ENCODE data around the gene UBE3C.
"Not testable (repeated sequence)": the region's sequence is repeated elsewhere in the genome, so short reads cannot be mapped to it uniquely, and the experiment has no call there.

UBE3C gene

DNA sequence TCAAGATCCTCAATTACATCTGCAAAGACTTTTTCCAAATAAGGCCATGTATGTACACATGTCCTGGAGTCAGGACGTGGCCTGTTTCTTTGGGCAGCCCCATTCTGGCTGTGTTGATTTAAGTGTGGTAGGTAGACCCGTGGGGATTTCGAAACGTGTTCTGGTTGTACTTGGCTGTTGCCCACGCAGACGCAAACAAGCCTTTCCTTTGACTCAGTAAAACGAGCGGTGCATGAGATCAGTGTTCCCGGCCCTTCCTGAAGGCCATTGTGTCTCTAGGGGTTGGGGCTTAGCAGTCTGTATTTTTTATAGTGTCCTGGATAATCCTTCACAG lies 133.2 kb downstream of the UBE3C start:
- DNase-seq (ENCODE audit: low read depth) = no peak

DNA sequence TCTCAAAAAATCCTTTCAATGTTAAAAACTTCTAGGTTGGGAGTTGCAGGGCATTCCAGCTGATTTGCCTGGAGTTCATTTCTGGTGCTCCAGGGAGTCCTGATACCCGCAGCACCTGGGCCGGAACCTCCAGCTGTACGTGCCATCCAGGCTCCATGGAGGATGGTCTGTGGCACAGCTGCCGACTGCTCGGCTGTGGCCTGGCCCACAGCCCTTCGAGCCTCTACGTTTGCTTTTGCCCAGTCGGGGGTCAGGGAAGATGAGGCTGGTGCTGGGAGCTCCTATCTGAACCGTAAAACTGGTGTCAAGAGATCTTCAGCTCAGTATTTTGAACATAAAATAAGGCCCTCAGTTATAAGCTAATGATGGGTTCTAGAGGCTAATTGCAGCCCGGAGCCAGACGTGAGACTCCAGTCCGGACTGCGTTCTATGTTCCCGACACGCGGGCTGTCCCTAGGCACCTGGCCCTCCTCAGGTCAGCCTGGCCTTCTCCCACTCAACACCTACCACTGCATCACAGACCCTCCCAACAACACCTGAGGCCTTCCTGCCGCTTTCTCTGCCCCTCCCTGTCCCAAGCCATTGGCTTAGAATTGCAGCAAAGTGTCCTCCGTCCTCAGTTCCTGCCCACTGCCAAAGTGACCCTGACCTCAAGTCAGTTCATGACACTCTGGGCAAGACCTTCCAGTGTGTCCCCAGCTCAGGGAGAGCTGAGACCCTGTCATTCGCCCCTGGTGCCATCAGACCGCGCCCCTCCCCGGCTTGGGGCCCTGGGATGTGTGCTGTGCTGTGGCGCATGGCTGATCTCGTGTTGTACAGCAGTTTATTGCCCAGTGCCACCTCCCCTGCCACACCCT lies 133.9 kb downstream of the UBE3C start:
- no peak for DNase-seq (ENCODE audit: low read depth)

DNA sequence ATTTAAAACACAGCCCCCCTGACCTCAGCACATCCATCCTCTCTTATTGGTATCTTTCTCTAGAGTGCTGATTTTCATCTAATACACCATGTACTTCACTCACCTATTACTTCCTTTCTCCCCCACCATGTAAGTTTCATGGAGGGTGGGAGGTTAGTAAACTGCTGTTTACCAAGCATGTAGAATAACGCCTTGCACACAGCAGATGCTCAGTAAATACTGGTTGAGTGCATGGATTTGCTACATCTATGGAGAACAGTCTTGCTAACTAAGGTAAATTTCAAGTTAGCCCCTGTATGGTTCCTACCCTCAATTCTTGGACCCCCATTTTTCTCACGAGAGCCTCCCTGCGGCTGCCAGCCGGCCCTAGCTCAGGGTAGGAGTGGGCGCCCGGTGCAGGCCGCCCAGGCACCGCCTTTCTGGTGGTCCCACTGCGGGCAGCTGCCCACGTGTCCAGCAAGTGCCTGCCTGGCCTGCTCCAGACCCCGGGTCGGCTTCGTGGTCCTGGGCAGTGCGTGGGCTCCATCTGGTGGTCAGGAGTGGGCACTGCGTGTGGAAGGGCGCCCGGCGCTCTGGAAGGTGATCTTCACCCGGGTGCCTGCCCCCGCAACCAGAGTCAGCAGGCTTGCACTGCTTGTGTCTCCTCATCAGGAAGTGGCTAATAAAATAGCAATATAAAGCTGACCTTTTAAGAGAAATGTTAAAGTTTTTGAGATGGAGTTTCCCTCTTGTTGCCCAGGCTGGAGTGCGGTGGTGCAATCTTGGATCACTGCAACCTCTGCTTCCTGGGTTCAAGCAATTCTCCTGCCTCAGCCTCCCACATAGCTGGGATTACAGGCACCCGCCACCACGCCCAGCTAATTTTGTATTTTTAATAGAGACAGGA lies 134.7 kb downstream of the UBE3C start:
- peak; percentile 47 for DNase-seq (ENCODE audit: low read depth)

DNA sequence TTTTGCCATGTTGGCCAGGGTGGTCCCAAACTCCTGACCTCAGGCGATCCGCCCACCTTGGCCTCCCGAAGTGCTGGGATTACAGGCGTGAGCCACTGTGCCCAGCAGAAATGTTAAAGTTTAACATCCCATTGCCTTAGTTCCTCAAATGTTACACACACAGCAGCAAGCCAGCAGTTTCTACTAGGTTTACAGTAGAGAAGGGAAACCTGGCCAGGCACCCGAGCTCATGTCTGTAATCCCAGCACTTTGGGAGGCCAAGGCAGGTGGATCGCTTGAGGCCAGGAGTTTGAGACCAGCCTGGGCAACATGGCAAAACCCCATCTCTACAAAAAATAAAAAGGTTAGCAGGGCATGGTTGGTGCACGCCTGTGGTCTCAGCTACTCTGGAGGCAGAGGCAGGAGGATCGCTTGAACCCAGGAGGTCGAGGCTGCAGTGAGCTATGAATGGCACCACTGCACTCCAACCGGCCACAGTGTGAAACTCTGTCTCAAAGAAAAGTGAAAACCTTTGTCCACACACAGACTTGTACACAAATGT lies 135.4 kb downstream of the UBE3C start:
- not testable (repeated sequence) for DNase-seq (ENCODE audit: low read depth)

DNA sequence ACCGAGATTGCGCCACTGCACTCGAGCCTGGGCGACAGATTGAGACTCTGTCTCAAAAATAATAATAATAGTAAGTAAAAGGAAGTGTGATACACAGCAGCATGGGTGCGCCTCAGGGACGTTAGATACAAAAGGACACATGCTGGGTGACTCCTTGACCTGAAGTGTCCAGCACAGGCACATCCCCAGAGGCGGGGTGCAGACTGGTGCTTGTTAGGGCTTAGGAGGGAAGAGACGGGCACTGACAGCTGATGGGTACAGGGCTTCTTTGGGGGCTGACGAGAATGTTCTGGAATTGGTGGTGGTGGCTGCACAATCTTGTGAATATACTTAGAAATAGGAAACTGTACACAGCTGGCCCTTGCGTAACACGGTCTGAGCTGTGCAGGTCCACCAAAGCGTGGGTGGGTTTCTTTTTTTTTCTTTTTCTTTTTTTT lies 136.3 kb downstream of the UBE3C start:
- no peak for DNase-seq (ENCODE audit: low read depth)

DNA sequence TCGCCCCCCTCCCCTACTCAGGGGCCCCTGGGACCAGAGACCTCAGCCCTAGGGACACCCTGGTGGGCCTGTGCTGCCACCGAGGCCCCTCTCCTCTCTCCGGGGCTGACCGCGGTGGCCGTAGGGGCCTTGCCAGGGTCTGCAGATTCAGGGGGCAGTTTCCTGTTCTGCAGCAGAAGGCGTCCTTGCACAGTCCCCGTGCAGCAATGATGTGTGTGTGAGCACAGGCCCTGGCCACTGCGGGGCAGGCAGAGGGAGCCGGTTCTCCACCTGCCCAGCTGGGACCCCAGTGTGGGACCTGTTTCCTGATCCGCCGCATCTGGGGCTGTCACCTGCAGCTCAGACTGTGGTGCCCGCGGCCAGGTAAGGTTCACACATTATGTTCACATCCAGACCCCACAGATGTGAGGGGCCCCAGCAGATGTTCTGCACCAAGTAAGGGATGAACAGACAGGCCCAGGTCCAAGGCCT lies 137.4 kb downstream of the UBE3C start:
- DNase-seq (ENCODE audit: low read depth) = no peak

DNA sequence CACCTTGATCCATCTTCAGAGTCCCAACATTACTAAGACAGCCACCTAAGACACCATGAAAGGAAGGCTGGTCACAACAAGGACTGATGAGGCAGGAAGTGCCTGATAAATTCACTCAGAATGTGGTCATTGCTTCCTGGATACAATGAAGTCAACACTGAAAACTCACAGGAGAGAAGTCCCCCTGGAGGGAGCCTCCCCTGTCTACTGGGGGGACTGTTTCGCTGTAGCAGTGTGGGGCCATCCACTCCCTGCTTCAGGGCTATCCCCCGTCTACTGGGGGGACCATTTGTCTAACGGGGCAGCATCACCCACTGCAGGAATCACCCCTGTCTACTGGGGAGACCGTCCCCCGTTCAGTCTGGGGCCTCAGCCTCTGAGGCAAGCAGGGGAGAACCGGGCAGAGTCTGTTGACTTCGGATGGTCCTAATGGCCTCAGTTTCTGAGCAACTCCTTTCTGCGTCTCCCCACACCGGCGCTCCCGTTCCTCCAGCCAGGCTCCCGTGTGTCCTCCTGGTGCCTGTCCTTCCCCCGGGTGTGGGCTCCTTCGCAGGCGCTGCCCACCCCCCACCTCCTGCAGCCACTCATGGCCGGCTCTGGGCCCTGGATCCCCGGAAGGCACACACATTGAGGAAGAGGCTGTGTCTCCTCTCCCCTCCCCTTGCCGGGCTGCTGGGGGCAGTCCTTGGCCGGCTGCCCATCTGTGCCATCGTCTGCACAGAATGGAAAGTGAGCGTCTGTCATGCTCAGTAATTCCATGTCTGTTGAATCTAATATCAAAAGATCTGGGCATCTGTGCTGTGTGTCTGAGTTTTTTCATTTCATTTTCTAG lies 138.2 kb downstream of the UBE3C start:
- no peak for DNase-seq (ENCODE audit: low read depth)

- DNase-seq (ENCODE audit: low read depth) = not testable (repeated sequence)
Measured at GRCh38 chr7:157277568-157277967, 138.8 kb downstream of the UBE3C start.

DNA sequence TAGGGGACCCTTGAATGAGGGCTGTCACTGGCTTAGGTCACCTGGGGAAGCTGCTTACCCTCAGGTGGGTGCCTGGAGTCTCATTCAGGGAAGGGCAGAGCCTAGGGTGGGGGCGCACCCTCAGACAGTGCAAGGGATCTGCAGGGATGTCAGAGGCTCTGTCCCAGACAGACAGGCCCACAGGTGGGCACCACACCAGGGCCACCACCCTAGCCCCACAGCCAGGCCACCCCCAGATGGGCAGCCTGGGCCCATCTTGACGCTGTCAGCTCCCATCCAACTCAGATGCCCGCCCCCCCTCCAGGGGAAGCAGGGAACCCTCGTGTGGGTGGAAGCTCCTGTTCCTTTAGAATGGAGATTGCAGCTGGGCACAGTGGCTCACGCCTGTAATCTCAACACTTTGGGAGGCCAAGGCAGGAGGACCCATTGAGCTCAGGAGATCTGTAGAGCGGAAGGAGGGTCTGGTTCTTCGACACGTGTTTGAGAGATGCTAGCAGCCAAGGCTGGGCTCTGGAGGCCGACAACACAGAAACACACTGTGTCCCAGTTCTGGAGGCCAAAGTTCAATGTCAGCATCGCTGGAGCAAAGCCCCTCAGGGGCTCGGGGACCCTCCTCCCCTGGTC lies 139.6 kb downstream of the UBE3C start:
- DNase-seq (ENCODE audit: low read depth) = no peak

DNA sequence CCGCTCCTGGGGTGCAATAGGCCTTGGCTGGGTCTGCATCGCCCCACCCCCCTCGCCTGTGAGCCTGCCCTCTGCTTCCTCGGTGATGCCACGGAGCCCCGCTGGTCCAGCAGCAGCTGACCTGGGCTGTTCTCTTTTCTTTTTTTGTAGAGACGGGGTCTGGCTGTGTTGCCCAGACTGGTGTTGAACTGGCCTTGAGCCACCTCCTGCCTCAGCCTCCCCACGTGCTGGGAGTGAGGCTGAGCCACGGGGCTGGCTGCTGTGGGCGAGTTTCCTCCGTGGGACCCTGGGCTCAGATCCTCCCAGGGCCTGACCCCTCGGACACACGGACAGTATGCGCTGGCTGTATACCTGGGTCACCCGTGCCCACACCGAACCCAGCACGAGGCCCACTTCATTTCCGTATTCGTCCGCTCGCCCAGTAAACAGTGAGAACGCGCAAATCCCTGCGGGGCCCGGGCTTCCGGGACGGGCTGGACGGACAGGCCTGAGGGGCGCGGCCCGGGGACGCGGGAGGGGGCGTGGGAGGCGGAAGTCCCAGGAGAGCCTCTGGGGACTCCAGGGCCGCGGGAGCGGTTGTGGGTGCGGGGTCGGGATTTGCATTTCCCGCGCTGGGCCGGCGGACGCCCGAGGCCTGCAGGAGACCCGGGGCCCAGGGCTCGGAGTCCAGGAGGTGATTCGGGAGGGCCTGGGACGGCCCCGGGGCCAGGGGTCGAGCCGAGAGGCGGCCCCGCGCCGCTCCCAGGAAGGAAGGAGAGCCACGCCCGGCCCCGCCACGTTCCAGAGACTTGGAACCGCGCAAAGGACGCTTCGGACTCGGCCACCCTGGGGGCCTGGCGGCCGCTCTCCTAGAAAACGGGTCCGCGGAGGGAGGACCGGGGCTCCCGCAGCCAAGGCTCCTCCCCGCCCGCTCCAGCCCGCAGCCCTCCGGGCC lies 140.3 kb downstream of the UBE3C start:
- DNase-seq (ENCODE audit: low read depth) = no peak

GRCh38 chr7:157279741-157280215 lies 141.1 kb downstream of the UBE3C start:
- DNase-seq (ENCODE audit: low read depth) = no peak

DNA sequence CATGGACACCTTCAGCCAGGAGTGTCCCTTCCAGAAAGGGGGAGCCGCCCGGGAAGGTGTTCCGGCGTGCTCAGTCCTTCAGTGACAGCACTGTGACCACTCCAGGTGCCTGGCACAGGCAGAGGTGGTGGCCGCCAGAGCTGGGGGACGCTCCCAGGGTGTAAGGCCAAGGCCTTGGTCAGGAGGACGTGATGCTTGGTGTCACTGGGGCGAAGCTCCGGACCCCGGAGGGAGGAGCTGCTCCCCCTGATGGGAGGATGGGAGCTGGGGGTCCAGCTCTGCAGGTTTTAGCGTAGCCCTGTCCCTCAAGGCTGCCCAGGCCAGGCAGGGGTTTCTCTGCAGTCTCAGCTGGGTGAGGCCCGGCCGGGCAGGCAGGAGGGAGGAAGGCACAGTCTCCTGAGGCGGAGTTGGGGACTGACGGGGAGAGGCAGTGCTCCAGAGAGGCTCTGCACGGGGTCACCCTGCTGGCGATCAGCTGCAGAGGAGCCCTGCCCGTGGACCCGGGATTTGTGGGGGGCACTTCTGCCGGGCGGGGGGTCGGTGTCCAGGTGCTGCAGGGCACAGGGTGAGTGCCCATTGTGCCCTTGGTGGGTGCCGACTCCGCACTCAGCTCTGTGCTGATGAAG lies 141.6 kb downstream of the UBE3C start:
- no peak for DNase-seq (ENCODE audit: low read depth)

DNA sequence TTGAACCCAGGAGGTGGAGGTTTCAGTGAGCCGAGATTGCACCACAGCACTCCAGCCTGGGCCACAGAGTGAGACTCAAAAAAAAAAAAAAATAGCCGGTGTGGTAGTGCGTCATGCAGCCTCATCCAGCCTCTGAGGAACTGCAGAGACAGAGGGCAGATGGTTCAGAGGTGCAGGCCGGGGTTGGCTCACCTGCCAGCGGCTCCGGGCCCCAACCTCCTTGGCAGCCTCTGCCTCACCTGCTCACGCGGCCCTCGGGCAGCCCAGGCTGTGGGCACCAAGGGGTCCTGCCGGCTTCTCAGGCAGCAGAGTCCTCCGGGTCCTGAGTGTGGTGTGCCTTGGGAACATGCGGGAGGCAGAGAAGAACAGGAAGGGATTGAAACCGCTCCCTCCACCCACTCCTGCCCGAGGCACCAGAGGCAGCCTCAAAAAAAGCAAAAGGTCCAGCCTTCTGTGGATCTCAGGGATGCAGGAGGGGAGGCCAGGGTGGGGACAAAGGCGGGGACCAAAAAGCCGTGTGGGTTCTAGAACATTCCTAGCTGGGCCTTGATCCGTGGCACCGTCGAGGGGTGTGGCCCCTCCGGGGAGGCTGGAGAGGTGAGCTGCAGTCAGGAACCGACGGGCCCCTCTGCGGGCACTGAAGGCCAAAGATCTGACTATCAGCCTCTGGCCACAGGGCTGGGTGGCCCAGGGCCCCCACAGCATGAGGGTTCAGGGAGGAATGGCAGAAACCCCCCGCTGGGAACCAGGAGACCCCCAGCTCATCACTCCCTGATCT lies 142.7 kb downstream of the UBE3C start:
- no peak for DNase-seq (ENCODE audit: low read depth)

- DNase-seq (ENCODE audit: low read depth) = no peak
Measured at GRCh38 chr7:157282141-157282801, 143.5 kb downstream of the UBE3C start.

DNA sequence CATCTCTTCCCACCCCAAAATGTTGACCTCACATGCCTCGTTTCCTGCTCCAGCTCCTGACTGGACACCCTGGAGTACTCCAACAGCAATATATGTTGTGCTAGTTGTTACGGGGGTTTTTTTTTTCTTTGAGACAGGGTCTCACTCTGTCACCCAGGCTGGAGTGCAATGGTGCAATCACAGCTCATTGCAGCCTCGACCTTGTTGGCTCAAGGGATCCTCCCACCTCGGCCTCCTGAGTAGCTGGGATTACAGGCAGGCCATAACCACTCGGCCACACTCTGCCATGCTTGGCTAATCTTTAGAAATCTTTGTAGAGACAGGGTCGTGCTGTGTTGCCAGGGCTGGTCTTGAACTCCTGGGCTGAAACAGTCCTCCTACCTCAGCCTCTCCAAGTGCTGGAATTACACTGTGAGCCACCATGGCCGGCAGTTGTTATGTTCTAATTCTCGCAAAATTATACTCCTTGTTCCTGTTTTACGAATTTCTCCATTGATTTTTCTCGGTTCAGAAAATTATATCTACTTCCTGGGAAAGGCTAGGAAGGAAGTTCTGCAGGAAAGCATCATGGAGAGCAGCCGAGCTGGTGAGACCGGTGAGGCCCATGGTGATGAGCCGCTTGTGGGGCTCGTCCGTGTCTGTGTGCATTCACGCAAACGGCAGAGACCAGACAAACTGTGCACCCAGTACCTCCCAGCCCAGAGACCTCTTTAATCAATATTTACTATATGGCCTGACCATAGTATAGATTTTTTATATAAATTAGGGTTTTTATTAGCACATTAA lies 145.7 kb downstream of the UBE3C start:
- DNase-seq (ENCODE audit: low read depth) = no peak

- no peak for DNase-seq (ENCODE audit: low read depth)
Measured at GRCh38 chr7:157291404-157292080, 152.8 kb downstream of the UBE3C start.

GRCh38 chr7:157292258-157292657 lies 153.5 kb downstream of the UBE3C start:
- no peak for DNase-seq (ENCODE audit: low read depth)

Data from activated gamma-delta T cell treated with anti-CD3 and anti-CD28 coated beads, Interleukin-2, amount 50 U/mL, for 16 hours (primary cell).